Testis (tissue), 2 donors: ENCODE results near the gene JAKMIP1.

Experiments used
- POLR2A ChIP-seq: fragments of 450-650 bp; IDR thresholded peaks from one replicate; pipeline ENCODE4 v1.6.1; 2017; ENCODE audit warnings: antibody characterized with exemption, mild to moderate bottlenecking, moderate library complexity
- TF ChIP-seq, protein P1 (sequence below), 3 experiments: fragments of 450-650 bp in 2 of 3; fragments of 200-600 bp in 1 of 3; sonication (generic) in 1 of 3; IDR thresholded peaks; one replicate each; pipeline ENCODE4 v1.5.1; 2016 to 2019; ENCODE audit warnings: antibody characterized with exemption in 3 of 3, mild to moderate bottlenecking in 2 of 3, moderate library complexity in 1 of 3

DNA sequence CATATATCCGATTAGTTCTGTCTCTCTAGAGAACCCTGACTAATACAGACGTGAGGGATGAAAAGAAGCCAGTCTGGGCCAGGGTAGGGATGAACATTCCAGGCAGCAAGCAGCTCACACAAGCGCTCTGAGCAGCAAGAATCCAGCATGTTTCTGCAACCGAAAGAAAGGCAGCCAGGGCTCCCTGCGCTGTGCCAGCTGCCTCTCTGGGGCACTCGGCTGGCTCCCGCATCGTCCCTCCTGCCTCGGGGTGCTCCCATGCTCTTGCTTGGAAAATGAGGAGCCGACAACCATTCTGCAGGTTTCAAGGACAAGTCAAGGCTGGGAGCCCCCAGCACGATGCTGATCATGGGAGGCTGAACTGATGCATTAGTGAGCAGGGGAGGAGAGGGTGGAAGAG is 7.0 kb downstream of the JAKMIP1 start:
- TF ChIP-seq, protein P1, sequence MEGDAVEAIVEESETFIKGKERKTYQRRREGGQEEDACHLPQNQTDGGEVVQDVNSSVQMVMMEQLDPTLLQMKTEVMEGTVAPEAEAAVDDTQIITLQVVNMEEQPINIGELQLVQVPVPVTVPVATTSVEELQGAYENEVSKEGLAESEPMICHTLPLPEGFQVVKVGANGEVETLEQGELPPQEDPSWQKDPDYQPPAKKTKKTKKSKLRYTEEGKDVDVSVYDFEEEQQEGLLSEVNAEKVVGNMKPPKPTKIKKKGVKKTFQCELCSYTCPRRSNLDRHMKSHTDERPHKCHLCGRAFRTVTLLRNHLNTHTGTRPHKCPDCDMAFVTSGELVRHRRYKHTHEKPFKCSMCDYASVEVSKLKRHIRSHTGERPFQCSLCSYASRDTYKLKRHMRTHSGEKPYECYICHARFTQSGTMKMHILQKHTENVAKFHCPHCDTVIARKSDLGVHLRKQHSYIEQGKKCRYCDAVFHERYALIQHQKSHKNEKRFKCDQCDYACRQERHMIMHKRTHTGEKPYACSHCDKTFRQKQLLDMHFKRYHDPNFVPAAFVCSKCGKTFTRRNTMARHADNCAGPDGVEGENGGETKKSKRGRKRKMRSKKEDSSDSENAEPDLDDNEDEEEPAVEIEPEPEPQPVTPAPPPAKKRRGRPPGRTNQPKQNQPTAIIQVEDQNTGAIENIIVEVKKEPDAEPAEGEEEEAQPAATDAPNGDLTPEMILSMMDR (IDR thresholded peaks at IDR 0.05) = no peak
- TF ChIP-seq POLR2A = no peak
